HG03439 (cell line): Measurements from ENCODE around the gene FAM124A.

Experiments used
- ATAC-seq: cut with Tn5 transposase; IDR thresholded peaks from one replicate; pipeline ENCODE4 v1.9.1; 2021; ENCODE audit warnings: mild to moderate bottlenecking, moderate library complexity; ENCODE audit not compliant: unreplicated experiment

The FAM124A gene

DNA sequence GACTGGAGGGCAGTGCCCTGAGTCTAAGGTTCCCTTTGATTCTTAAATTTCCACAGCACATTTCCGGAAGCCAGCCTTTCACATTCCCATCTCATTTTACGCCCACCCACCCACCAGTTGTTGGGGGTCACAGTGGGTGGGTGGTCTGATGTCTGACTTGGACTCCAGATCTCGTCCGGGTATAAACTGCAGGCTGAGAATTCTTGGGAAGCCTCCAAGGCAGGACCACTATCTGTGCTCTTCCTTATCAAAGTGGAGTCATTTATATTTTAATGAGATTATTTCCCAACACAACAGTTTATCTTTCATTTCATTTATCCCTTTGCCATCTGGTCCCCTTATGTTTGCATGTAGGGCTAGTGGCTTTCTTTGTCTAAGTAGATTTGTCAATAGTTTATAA, 3.6 kb upstream of the FAM124A start:
- no peak for ATAC-seq

DNA sequence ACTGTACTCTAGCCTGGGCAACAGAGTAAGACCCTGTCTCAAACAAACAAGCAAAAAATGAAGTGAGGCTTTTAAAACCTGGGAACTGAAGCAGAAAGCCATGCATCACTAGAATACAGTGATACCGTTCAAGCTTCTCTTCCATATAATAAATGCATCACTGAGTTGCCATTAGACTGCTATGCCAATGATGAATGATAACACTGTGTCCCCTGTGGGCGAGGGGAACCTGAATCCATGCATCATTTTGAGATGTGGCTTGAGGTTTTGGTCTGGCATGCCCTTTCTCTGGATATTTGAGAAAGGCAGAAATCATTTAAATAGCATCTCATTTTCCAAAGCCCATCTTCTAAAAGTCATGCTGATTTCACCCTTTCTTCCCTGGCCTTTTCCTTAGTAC, 1.5 kb upstream of the FAM124A start:
- ATAC-seq, result no peak

DNA sequence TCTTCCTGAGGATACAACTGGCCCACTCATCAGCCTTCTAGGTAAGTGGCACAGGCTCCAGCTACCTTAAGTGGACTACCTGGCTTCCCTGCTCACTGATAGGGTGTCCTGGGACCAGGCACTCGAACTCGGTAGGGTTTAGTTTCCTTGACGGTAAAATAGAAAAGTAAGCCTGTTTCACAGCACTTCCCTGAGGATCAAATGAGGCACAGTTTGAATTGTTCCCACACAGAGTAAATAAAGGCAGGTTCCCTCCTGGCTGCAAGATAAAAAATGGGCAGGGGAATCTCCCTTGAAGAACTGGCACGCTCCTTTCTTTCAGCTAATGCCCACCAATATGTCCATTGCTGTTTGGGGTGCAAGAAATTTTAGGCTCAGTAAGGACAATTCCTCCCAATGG, 1.1 kb upstream of the FAM124A start:
- no peak for ATAC-seq

DNA sequence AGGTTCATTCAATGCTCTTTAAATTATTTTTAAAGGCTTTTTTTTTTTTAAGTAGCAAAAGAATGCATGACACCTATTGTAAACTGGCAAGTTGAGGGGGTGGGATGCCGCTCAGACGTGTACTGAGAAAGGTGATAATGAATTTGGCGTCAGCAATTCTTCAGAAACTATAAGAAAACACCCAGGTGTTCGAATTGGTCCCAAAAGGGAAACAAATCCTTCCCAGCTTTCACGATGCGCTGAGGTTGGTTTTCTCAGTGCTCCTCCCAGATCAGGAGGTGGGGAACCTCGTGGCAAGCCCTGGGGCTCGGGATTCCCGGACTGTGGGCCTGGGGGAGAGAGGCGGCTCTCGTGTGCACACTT, 543 bp upstream of the FAM124A start:
- ATAC-seq, result no peak

DNA sequence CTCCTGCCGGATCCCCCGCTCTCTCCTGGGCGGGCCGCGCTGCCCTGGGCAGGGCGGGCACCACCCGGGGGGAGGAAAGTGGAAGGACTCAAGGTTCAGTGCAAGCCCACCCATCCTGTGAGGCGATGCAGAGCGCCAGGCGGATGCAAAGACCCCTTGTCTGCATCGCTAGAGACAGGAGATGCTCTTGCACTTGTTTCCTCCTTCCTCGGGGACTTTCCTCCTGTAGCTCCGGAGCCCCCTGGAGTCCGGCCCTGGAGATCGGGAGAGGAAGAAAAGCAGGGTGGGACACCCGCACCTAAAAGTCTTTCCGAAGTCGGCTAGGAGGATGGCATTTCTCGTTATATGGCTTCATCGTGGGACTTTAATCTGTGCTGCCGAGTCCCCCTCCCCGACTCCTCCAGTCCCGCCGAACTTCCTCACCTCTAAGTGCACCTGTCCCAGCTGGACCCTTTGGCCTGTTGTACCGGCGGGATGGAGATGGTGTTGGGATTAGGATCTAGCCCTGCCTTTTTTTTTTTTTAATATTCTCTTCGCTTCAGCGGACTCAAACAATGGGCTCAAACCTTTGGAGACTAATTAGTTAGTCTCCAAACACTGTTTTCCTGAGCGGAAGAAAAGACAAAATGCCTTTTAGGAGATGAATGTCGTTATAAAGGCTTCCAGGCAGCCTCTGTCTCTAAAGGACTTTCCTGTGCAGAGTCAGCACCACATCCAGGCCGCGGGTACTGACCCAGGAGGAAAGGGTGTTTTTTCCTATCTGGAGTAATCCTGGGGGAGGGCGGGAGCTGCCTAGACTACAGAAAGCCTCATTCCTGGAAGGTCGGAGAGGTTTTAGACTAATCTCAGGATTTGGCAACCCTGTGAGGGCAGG, 725 bp downstream of the FAM124A start:
- ATAC-seq, result peak; percentile 25

DNA sequence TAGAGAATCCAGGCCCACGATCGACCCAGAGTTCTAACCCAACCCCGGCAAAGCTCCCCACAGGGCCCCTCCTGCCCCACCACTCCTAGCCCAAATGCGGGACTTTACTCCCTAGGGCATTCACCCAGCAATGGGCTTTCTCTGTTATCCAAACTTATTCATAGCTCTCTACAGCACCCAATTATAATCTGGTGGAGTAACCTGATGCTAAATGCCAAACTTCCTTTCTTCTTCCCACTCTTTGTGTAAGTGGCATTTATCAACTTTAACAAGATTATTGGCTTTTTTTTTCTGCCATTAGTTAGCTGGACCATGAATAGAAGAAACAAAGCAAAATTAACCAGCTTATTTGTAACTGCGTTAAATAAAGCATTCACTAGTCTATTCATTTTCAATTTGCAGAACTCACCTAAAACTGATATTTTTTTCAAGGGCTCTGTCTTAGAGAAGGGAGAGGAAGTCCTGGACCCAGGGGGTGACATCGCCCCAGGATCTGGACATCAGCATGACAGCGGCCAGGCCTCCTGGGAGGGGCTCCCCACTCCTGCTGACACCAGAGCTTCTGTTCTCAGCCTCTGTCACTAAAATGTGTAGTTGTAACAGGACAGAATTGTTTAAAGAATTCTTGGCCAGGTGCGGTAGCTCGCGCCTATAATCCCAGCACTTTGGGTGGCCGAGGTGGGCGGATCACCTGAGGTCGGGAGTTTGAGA, 1.5 kb downstream of the FAM124A start:
- no peak for ATAC-seq

DNA sequence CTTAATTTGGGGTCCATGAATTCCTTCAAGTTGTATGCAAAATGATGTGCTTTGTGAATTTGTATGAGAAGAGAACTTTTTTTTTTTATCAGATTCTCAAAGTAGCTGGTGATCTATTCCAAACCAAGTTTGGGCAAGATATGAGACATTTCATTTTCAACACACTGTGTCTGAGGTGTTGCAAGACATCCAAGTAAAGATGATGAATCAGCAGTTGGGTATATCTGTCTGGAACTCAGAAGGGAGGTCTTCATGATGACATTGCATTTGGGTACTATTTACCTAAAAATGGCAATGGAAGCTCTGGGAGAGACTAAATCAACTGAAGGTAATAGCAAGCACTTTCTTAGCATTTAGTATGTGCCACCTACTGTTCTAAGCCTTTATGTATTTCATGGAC, 2.8 kb downstream of the FAM124A start:
- no peak for ATAC-seq

DNA sequence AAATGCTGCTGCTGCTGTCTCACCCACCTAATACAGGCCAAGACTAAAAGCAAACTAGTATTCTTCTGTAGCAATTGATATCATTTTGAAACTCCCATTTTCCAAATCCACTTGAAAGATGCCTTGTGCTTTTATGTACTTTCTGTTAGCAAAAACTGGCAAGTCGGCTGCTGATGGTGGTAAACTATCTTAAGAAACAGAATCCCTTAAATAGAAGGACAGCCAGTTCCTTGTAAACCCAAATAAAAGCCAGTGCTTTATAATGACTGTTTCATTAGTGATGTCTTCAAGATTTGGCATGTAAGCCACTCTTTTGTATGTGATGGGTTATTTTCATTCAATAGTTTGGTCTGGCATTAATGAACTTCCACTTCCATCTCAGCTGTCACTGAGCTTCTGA, 5.2 kb downstream of the FAM124A start:
- ATAC-seq, result no peak

DNA sequence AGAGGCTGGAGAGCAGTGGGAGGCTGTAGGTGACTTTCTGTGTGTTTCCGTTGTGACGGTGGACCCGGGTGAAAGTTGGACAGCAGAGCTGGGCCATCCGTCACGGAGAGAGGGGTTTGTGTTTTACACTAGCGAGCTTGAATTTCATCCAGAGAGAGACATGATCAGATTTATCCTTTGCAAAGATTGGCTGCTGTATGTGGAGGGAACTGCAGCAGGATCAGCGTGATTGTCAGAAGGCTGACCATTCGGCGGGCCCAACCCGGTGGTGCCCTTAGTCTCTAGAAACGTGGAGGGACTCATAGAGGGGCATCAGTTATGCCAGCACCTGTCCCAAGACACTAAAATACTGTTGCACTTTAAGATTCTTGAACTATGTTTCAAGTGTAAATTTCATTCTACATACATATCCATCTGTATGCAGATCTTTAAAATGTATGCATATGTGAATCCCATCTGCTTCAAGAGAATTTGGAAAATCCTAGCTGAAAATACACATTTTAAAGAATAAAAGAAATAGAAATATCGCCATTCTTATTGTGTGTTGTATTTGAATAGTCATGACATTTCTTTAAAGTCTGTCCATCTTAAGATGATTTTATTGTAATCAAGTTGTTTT, 7.0 kb downstream of the FAM124A start:
- ATAC-seq, result no peak

DNA sequence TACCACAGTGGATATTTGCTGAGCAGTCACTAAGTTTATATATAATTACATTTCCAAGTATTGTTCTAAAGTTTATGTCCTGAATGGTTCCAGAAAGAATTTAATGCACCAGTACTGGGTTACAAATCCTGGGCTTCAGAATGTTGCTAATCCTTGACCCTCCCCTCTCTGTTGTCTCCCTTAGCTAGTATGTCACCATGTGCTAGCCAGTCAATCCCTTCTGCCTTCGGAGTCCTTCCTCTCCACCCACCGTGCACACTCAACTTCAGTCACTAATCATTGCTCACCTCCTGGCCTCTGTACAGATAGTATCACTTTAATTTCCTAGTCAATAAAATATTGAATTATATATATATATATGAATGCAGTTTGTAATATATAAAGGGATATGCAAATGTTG, 7.5 kb downstream of the FAM124A start:
- ATAC-seq, result no peak

DNA sequence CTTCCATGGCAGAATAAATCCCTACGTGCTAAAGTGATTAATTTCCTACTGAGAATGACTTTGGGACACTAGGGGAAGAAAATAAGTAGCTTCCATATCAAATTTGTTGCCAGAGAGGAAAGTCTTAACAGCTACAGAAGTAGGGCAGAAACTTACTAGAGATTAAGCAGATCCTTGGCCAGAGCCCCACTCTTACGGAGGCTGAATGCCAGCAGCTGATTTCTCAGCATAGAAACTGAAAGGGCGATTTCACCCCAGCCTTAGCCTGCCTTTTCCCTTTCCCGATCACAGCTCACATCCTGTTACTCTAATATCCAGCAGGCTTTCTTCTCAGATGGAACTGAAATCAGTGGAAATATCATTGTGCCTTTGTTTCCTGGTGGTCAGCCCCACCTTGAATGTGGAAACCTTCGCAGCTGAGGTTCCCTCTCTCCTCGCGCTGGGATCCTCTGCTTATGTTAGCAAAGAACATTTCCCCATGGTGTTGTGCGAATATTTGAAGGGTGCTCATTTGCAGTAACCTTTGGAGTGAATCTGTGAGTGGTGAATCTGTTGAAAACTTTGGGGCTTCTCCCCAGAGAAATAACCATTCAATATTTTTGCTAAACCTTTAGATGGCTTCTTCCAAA, 8.4 kb downstream of the FAM124A start:
- no peak for ATAC-seq

DNA sequence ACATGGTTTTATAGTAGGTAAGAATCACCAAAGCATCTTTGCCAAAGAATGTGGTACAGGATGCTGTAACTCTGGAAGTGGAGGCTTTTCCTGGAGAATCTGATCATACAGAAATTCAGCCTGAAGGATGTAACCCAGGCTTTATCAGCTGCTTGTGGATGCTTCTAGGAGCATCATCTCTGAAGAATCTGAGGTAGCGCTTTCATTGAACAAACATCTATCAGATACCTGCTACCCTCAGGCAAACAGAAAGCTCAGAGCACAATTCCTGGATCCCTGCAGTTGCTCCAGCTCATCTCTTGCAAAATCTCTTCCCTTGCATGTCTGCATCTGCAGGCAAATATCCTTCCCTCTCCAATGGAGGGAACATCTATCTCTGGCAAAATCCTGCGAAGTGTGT, 9.3 kb downstream of the FAM124A start:
- no peak for ATAC-seq

DNA sequence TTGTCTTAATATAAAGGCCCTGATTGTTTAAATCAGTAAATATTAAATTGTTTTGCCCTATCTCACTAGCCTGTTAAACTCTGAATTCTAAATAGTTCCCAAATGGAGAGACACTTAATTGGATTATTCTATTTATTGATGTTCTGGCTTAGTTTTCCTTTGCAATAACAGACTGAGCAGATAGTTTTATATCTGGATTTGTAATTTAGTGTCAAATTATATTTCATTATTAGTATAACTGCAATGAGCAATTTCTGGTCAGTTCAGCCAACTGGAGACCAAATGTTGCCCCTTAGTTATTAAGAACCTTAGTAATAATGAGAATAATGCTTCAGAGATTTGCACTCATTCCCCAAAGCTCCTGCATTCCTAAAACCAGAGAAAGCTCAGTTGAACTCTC, 10.1 kb downstream of the FAM124A start:
- no peak for ATAC-seq

DNA sequence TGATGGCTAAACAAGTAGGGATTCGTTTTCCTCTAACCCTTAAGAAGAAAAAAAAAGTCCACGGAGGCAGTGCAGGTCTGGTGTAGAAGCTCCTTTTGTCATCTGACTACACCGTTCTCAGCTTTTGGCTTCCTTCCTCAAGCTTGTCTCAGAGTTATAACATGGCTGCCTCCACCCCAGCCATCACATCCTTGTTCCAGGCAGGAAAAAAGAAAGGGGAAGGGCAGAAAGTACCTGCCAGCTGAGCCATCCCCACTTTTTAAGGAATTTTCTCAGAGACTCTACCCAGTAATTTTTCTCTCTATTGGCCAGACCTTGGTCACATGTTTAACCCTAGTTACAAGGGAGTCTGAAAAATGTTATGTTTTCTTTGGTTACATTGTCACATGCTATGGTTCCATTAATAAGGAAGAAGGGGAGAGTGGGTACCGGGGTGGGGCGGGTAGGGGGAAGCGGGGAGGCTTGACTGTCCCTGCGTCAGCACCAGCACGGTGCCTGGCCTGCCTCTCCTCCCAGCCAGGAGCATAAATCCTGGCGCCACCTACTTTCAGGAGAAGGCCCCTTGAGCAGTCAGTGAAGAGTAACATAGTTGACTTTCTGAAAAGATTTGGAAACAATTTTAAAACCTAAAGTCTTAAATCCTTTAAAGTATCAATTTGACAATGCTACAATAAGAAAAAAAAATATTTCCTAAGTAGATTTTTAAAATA, 11.1 kb downstream of the FAM124A start:
- ATAC-seq, result no peak

DNA sequence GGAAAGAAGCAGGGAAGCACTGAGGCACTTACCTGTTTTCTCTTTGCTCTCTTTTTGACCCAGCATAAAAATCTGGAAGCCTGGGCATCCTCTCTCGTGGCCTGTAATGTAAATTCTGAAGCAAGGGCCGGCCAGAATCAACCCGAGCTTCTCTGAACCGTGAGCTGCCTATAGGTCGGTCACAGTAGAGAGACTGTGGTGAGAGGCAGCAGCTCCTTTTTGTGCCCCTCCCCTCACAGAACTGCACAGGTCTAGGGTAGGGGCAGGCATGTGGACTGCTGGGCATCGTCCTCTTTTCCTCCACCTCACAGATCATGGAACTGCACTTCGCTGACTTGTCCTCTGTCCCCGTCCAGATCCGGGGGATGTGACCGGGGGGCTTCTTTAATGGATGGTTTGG, 12.5 kb downstream of the FAM124A start:
- no peak for ATAC-seq

DNA sequence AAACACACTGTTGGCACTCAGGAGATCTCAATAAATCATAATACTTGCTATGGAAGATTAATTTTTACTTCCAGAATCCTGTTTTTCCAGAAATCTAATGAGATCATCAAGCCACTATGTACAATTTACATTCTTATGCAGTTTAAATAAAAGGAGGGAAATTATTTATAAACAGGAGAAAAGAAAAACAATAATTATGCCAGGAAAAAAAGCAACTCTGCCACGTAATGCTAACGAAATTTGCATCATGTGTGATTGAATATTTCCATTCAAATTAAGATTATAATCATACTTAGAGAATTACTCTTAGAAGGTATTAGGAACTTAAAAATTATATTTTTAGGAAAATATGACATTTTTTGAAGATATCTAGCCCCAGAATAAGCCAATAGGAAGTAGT, 13.0 kb downstream of the FAM124A start:
- no peak for ATAC-seq

DNA sequence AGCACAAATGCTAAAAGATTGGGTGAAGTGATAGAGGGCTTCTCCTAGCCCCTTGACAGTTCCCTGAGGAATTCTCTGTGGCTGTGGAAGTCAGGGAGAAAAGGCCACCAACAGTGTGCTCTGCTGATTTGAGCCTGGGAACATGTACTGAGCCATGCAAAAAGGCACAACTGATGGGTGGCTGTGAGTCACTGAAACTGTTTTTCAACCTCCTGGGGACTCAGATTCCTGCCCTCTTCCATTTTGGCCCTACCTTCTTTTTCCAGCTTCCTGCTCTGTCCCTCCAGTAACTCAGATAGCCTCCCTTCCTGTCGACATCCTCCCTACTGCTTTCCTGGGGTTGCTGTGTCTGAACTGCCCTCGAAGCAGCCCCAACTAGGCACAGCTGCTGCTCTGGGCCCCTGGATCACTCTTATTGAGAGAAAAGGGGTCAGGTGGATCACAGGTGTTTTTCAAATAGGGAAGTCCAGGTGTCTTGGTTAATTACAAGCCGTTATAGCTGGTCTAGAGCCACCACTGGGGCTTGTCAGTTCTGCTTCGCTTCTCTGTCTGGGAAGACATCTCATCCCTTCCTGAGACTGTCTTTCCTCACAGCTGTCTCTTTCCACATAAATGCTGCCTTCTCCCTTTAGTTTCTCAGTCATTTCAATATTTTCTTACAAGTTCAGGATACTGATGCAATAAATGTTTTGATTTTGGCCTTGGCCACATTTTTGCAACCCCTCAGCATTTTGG, 13.7 kb downstream of the FAM124A start:
- ATAC-seq, result no peak

DNA sequence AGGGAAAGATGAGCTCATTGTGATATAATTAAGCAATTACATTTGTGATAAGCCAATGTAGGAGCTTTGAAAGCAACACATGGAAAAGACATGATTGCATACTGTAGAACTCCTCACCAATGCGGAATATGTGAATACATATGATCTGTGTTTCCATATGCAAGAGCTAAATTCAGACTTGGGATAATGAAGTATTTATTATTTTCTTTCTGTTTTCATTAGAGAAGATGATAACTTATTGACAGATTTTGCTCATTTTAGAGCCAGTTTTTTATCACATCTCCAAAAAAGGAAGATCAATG, 14.2 kb downstream of the FAM124A start:
- ATAC-seq, result no peak

DNA sequence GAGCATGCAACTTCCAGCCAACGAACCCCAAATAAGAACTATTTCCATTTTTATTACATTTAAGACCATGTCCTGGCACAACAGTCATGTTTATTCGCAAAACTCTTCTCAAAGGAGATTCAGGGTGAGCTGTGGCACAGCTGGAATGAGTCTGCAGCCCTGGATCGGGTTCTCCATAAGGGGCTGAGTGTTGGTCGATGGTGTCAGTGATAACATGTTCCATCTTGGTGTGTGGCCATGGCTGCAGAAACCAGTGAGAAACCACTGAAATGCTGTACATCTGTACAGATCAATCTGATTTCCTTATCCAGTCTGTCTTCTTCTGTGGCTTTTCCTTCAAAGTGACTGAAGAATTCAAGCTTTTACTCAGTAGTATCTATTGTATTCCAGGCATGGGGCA, 15.2 kb downstream of the FAM124A start:
- ATAC-seq, result no peak

DNA sequence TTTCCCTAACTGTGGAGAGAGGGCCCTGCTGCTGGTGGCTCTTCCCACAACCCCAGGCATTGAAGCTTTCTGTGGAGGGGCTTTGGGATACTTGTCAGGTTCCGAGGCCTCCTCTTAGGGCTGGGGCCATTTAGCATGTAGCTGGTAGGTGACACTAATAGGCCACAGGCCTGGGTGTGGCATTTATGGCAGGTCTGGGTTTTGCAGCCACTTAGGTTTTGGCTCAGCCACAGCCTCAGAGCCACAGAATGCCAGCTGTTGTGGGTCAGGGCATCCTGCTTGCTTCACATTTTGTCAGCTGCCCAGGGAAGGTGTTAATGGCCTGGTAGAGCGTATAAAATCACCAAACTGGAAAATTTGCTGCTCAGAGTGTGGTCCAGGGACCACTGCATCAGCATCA, 15.7 kb downstream of the FAM124A start:
- ATAC-seq, result no peak

DNA sequence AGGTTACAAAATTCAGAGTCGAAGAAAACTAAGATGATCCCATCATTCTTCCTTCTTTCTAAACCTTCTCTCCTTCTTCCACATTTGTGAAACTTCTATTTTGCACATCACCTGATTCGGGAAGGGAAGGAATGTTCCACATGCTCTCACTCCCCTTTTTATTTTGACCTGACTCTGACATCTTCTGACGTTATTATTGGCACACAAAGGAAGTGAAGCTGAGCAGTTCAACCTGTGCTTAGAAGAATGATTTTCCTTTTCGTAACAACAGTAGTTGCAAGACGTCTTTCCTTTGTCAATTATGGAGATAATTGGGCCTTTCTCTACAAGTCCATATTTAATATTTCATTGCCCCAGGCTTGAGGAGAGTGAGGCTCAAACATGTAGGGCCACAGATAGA, 18.0 kb downstream of the FAM124A start:
- ATAC-seq, result no peak
